Parathyroid adenoma (tissue), 2 donors: Measurements from ENCODE around the gene BDH2.

Experiments
- H2AFZ ChIP-seq: fragments of 300-600 bp; sonication (generic); one replicate; pipeline ENCODE4 v1.7.0; 2017; ENCODE audit warnings: antibody characterized with exemption, mild to moderate bottlenecking
- H3K27ac ChIP-seq: fragments of 300-600 bp; sonication (generic); one replicate; pipeline ENCODE4 v1.7.0; 2017
- H3K27me3 ChIP-seq: fragments of 300-600 bp; sonication (generic); one replicate; pipeline ENCODE4 v1.7.0; 2017; ENCODE audit warnings: low read length; ENCODE audit not compliant: control insufficient read depth, insufficient read depth
- H3K36me3 ChIP-seq: fragments of 300-600 bp; sonication (generic); one replicate; pipeline ENCODE4 v1.7.0; 2017; ENCODE audit warnings: low read length; ENCODE audit not compliant: control insufficient read depth, insufficient read depth
- H3K4me1 ChIP-seq: fragments of 300-600 bp; sonication (generic); one replicate; pipeline ENCODE4 v1.7.0; 2017; ENCODE audit warnings: control low read depth
- H3K4me2 ChIP-seq: fragments of 300-600 bp; sonication (generic); one replicate; pipeline ENCODE4 v1.7.0; 2017; ENCODE audit warnings: low read length
- H3K4me3 ChIP-seq: fragments of 300-600 bp; sonication (generic); one replicate; pipeline ENCODE4 v1.7.0; 2017; ENCODE audit warnings: low read depth, low read length
- H3K79me2 ChIP-seq: fragments of 300-600 bp; sonication (generic); one replicate; pipeline ENCODE4 v1.7.0; 2017; ENCODE audit warnings: control low read depth
- H3K9ac ChIP-seq: fragments of 300-600 bp; sonication (generic); one replicate; pipeline ENCODE4 v1.7.0; 2017; ENCODE audit warnings: mild to moderate bottlenecking
- H3K9me3 ChIP-seq: fragments of 300-600 bp; sonication (generic); one replicate; pipeline ENCODE4 v1.7.0; 2017; ENCODE audit warnings: low read length; ENCODE audit not compliant: control insufficient read depth
- TF ChIP-seq, protein P1 (sequence below): fragments of 300-600 bp; sonication (generic); IDR thresholded peaks from one replicate; pipeline ENCODE4 v1.7.0; 2017; ENCODE audit warnings: antibody characterized with exemption, mild to moderate bottlenecking
- donor health status: primary hyperparathyroidism.

The BDH2 gene

DNA sequence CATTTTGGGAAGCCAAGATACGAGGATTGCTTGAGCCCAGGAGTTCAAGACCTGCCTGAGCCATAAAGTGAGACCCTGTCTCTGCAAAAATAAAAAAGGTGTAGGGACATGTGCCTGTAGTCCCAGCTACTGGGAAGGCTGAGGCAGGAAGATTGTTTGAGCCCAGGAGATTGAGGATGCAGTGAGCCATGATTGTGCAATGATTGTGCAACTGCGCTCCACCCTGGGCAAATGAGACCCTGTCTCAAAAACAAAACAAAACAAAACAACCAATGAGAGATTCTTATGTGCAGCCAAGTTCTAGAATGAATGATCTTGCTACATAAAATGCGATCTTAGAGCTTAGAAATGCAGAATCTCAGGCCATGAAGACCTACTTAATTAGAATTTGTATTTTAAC, 45.6 kb downstream of the BDH2 start:
- H3K9ac ChIP-seq, result no peak overlapping the region
- no peaks in the 10 kb centered on the region for H3K79me2 ChIP-seq
- no peaks in the 10 kb centered on the region for H3K27me3 ChIP-seq
- no peak overlapping the region for H3K4me2 ChIP-seq
- no peaks in the 10 kb centered on the region for H3K36me3 ChIP-seq
- no peaks in the 10 kb centered on the region for H3K4me1 ChIP-seq
- TF ChIP-seq, protein P1, sequence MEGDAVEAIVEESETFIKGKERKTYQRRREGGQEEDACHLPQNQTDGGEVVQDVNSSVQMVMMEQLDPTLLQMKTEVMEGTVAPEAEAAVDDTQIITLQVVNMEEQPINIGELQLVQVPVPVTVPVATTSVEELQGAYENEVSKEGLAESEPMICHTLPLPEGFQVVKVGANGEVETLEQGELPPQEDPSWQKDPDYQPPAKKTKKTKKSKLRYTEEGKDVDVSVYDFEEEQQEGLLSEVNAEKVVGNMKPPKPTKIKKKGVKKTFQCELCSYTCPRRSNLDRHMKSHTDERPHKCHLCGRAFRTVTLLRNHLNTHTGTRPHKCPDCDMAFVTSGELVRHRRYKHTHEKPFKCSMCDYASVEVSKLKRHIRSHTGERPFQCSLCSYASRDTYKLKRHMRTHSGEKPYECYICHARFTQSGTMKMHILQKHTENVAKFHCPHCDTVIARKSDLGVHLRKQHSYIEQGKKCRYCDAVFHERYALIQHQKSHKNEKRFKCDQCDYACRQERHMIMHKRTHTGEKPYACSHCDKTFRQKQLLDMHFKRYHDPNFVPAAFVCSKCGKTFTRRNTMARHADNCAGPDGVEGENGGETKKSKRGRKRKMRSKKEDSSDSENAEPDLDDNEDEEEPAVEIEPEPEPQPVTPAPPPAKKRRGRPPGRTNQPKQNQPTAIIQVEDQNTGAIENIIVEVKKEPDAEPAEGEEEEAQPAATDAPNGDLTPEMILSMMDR, result no peak
- no peak overlapping the region for H3K4me3 ChIP-seq
- H3K27ac ChIP-seq, result no peak overlapping the region
- H3K9me3 ChIP-seq, result no peaks in the 10 kb centered on the region
- H2AFZ ChIP-seq, result no peak overlapping the region

GRCh38 chr4:103052779-103053178, 46.9 kb downstream of the BDH2 start:
- H3K36me3 ChIP-seq, result no peaks in the 10 kb centered on the region
- H3K9me3 ChIP-seq, result no peaks in the 10 kb centered on the region
- H3K4me2 ChIP-seq, result no peak overlapping the region
- no peak overlapping the region for H2AFZ ChIP-seq
- no peaks in the 10 kb centered on the region for H3K4me1 ChIP-seq
- TF ChIP-seq, protein P1, result no peak
- no peaks in the 10 kb centered on the region for H3K79me2 ChIP-seq
- H3K4me3 ChIP-seq, result no peak overlapping the region
- H3K27ac ChIP-seq, result no peak overlapping the region
- no peak overlapping the region for H3K9ac ChIP-seq
- H3K27me3 ChIP-seq, result no peaks in the 10 kb centered on the region

GRCh38 chr4:103052145-103052544, 47.5 kb downstream of the BDH2 start:
- H2AFZ ChIP-seq, result no peak overlapping the region
- TF ChIP-seq, protein P1, result no peak
- H3K79me2 ChIP-seq, result no peaks in the 10 kb centered on the region
- H3K27ac ChIP-seq, result no peak overlapping the region
- H3K36me3 ChIP-seq, result no peaks in the 10 kb centered on the region
- H3K4me3 ChIP-seq, result no peak overlapping the region
- no peak overlapping the region for H3K4me2 ChIP-seq
- H3K9me3 ChIP-seq, result no peaks in the 10 kb centered on the region
- H3K4me1 ChIP-seq, result no peaks in the 10 kb centered on the region
- no peak overlapping the region for H3K9ac ChIP-seq
- H3K27me3 ChIP-seq, result no peaks in the 10 kb centered on the region

DNA sequence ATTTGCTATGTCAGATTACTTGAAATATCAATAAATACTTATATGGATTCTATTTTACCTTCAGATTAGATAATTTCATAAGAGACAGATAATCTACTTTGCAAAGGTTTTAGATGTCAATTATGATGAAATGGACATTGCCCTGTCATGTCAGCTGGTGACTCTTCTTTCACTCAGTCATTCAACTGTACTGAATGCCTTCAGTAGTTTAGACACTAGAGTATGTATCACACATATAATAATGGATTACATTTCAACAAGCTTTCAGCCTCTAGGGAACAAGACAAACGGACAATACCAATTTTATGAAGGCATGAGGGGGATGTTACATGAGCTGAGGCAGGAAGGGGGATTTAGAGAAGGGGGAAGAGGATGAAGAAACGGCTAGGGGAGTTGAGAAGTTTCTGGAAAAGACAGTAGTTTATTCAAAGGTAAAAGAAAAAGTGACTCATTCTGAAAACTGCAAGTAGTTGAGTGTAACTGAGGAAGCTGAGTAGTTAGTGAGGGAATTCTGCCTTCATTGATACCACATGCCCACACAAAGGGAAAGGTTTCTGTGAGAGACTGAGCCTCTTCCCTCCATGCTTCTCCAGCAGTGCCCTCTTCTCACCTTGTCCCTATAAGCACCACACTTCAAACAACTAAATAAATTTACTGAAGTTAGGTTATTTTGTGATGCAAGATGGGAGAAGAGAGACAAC, 48.7 kb downstream of the BDH2 start:
- Histone ChIP-seq H2AFZ (no peak overlapping the region), H3K27ac (no peak overlapping the region), H3K27me3 (no peaks in the 10 kb centered on the region), H3K36me3 (no peaks in the 10 kb centered on the region), H3K79me2 (no peaks in the 10 kb centered on the region), H3K9ac (no peak overlapping the region), H3K4me1 (no peaks in the 10 kb centered on the region), H3K4me3 (no peak overlapping the region), H3K4me2 (no peak overlapping the region), H3K9me3 (no peaks in the 10 kb centered on the region)
- TF ChIP-seq, protein P1, result no peak
